ENCODE measurements around the gene CRYL1. TPM values are rescaled to one million over a fixed set of nuclear protein-coding genes. Genes with fewer than 3 reads are reported as not detected.
"Not testable (repeated sequence)": the region's sequence is repeated elsewhere in the genome, so short reads cannot be mapped to it uniquely, and the experiment has no call there.

CRYL1 gene
- total RNA-seq, 3 donors from 2014 or later (not counting 1 experiment from before 2014, with no cell fraction given) = 13.4 to 15.8 (median 14.9) TPM

DNA sequence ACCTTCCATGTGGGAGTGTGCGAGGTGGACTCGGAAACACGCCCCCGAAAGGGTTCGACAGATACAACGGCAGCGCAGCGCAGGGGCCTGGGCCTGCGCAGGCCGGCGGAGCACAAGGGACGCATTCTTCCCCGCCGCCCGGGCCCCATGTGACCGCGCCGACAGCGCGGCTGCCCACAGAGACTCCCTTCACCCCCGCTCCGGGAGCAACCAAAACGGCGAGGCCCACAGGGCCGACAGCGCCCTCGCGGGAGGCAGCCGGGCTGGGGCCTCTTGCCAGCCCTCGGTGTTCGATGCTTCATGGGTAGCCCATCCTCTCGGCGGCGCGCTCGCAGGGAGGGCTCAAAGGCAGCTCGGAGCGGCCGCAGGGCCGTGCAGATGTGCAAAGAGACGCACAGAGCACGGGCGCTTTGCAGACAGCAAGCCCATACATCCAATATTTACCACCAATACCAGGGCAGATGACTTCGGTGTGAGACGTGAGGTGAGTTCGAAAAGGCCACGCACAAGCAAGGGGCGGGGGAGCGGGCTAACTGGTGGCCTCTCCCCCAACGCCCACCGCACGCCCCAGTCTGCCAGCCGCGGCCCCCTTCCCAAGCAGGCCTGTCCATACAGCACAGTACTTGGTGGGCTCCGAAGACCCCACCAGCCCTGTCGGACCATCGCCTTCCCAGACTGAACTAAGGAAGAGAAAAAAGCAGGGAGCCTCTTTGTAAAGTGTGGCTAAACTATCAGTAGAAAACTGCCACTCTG lies 89.9 kb downstream of the CRYL1 start:
- no peaks in the 10 kb centered on the region for H3K27me3 ChIP-seq (ENCODE audit: control insufficient read depth, insufficient read depth, low read length)
- no peak overlapping the region for H3K4me3 ChIP-seq (ENCODE audit: low read length)
- H3K27ac Mint-ChIP-seq = no peak overlapping the region
- intact Hi-C loops (cut with micrococcal nuclease) = no loop called here
- peaks cover 6 to 12% of the 10 kb centered on the region in 2 donors for H3K4me1 Mint-ChIP-seq
- WGBS (ENCODE audit: insufficient coverage) = 94% methylated on average over 57 of the region's 57 CpGs
- no peaks in the 10 kb centered on the region for H3K36me3 Mint-ChIP-seq
- no peaks in the 10 kb centered on the region for H3K9me3 Mint-ChIP-seq
- DNase-seq (no peak), ATAC-seq (no peak)
- no peak overlapping the region for H3K27ac ChIP-seq (ENCODE audit: low read length)
- no peak for TF ChIP-seq CTCF (IDR thresholded peaks at IDR 0.05)
- no peaks in the 10 kb centered on the region for H3K9me3 ChIP-seq (ENCODE audit: control insufficient read depth, insufficient read depth, low read length)
- H3K4me3 Mint-ChIP-seq = no peak overlapping the region
- H3K36me3 ChIP-seq (ENCODE audit: control insufficient read depth, insufficient read depth, low read length) = no peaks in the 10 kb centered on the region
- H3K4me1 ChIP-seq (ENCODE audit: control insufficient read depth, insufficient read depth, low read length) = no peaks in the 10 kb centered on the region
- H3K27me3 Mint-ChIP-seq (ENCODE audit: low read depth in 2 of 2) = no peaks in the 10 kb centered on the region

- H3K4me1 Mint-ChIP-seq = peaks cover 6 to 12% of the 10 kb centered on the region in 2 donors
- H3K9me3 Mint-ChIP-seq; H3K36me3 Mint-ChIP-seq; H3K36me3 ChIP-seq (ENCODE audit: control insufficient read depth, insufficient read depth, low read length); H3K4me3 Mint-ChIP-seq; H3K27ac Mint-ChIP-seq; H3K4me1 ChIP-seq (ENCODE audit: control insufficient read depth, insufficient read depth, low read length); DNase-seq; H3K27me3 Mint-ChIP-seq (ENCODE audit: low read depth in 2 of 2); H3K27ac ChIP-seq (ENCODE audit: low read length); intact Hi-C loops (cut with micrococcal nuclease); H3K27me3 ChIP-seq (ENCODE audit: control insufficient read depth, insufficient read depth, low read length); H3K9me3 ChIP-seq (ENCODE audit: control insufficient read depth, insufficient read depth, low read length); ATAC-seq; H3K4me3 ChIP-seq (ENCODE audit: low read length): not testable (repeated sequence)
- WGBS (ENCODE audit: insufficient coverage) = over 99% methylated on average over 6 of the region's 9 CpGs
These were observed 91.4 kb downstream of the CRYL1 start for GRCh38 chr13:20434210-20434609.

GRCh38 chr13:20431687-20432384 lies 93.8 kb downstream of the CRYL1 start:
- Histone ChIP-seq H3K27ac (ENCODE audit: low read length) (no peak overlapping the region), H3K4me1 (ENCODE audit: control insufficient read depth, insufficient read depth, low read length) (no peaks in the 10 kb centered on the region), H3K36me3 (ENCODE audit: control insufficient read depth, insufficient read depth, low read length) (no peaks in the 10 kb centered on the region), H3K27me3 (ENCODE audit: control insufficient read depth, insufficient read depth, low read length) (no peaks in the 10 kb centered on the region), H3K9me3 (ENCODE audit: control insufficient read depth, insufficient read depth, low read length) (no peaks in the 10 kb centered on the region), H3K4me3 (ENCODE audit: low read length) (no peak overlapping the region)
- H3K27ac Mint-ChIP-seq = no peak overlapping the region
- no peaks in the 10 kb centered on the region for H3K36me3 Mint-ChIP-seq
- TF ChIP-seq CTCF (IDR thresholded peaks at IDR 0.05) = no peak
- no peaks in the 10 kb centered on the region for H3K27me3 Mint-ChIP-seq (ENCODE audit: low read depth in 2 of 2)
- no peak for ATAC-seq
- H3K4me3 Mint-ChIP-seq = no peak overlapping the region
- intact Hi-C loops (cut with micrococcal nuclease) = no loop called here
- peaks cover 18 to 21% of the 10 kb centered on the region in 2 donors for H3K4me1 Mint-ChIP-seq
- DNase-seq = no peak
- no peaks in the 10 kb centered on the region for H3K9me3 Mint-ChIP-seq
- WGBS (ENCODE audit: insufficient coverage) = 97% methylated on average over 15 of the region's 15 CpGs

DNA sequence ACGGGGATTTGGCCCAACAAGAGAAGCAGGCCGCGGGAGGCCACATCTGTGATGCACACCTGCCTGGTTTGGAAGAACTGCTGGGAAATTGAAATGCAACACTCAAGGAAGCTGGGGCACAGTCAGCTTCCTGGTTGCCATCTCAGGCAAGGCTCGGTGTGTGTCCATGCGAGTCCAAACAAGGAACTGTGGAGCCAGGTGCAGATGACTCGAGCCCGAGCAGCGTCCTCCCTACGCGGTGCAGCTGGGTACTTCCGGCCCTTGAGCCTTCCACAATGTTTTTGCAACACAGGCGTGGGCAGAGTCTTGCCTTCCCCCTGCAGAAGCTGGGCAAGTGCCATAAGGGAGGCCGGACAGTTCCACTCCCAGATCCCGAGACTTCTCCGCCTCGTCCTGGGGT lies 94.6 kb downstream of the CRYL1 start:
- Histone ChIP-seq H3K4me3 (ENCODE audit: low read length) (no peak overlapping the region), H3K27ac (ENCODE audit: low read length) (no peak overlapping the region), H3K4me1 (ENCODE audit: control insufficient read depth, insufficient read depth, low read length) (no peaks in the 10 kb centered on the region), H3K9me3 (ENCODE audit: control insufficient read depth, insufficient read depth, low read length) (no peaks in the 10 kb centered on the region), H3K27me3 (ENCODE audit: control insufficient read depth, insufficient read depth, low read length) (no peaks in the 10 kb centered on the region), H3K36me3 (ENCODE audit: control insufficient read depth, insufficient read depth, low read length) (no peaks in the 10 kb centered on the region)
- 85% methylated on average over 16 of the region's 16 CpGs for WGBS (ENCODE audit: insufficient coverage)
- intact Hi-C loops (cut with micrococcal nuclease) = no loop called here
- Mint-ChIP-seq H3K27ac (no peak overlapping the region), H3K4me1 (peaks cover 18 to 22% of the 10 kb centered on the region in 2 donors), H3K36me3 (no peaks in the 10 kb centered on the region), H3K9me3 (no peaks in the 10 kb centered on the region), H3K4me3 (no peak overlapping the region), H3K27me3 (ENCODE audit: low read depth in 2 of 2) (no peaks in the 10 kb centered on the region)
- ATAC-seq (no peak), DNase-seq (no peak)
- no peak for TF ChIP-seq CTCF (IDR thresholded peaks at IDR 0.05)

All from natural killer cell (primary cell).